B cell (primary cell): Measurements from ENCODE around the gene NDOR1. TPM values are rescaled to one million over a fixed set of nuclear protein-coding genes. Genes with fewer than 3 reads are reported as not detected.

ENCODE experiments used
- ATAC-seq: fragments of 200-7000 bp; cut with Tn5 transposase; one replicate; pipeline ENCODE4 v1.10.0; 2021; ENCODE audit warnings: low read depth, mild to moderate bottlenecking, moderate number of reproducible peaks, moderate library complexity
- CTCF ChIA-PET: fragments of 350-600 bp; sonication (Branson Sonifier 250); formaldehyde crosslinking; loops from one replicate; lab custom pipeline; 2021; ENCODE audit warnings: antibody characterized with exemption, inconsistent platforms; lab: Charles Lee
- POLR2A ChIA-PET: fragments of 350-600 bp; sonication (Branson Sonifier 250); formaldehyde crosslinking; loops from one replicate; lab custom pipeline; 2021; ENCODE audit warnings: antibody characterized with exemption; lab: Charles Lee
- DNase-seq: peaks from one replicate; pipeline ENCODE4 v3.0.0; 2013
- H2AFZ ChIP-seq: 2 replicates; pipeline ENCODE4 v1.6.1; 2012; ENCODE audit warnings: mild to moderate bottlenecking, low read depth, low read length; ENCODE audit not compliant: insufficient read depth, poor library complexity, severe bottlenecking
- H3K27ac ChIP-seq, 2 donors: 1 replicate in 1 of 2; 2 replicates in 1 of 2; pipeline ENCODE4 v1.5.1; 2012 to 2013; ENCODE audit warnings: low read length in 2 of 2, mild to moderate bottlenecking in 2 of 2, moderate library complexity in 1 of 2
- H3K27me3 ChIP-seq, 4 experiments: fragments of 200-600 bp in 1 of 4; sonication (generic) in 1 of 4; replicated peaks in 1 of 4; 1 replicate in 2 of 4; 2 replicates in 2 of 4; pipeline versions ENCODE4 v1.6.1 to v1.7.0; 2013 to 2016; ENCODE audit warnings: low read length in 3 of 4, mild to moderate bottlenecking in 2 of 4, mixed read lengths in 1 of 4, moderate library complexity in 1 of 4; ENCODE audit not compliant: insufficient read depth in 4 of 4, control insufficient read depth in 3 of 4; ENCODE audit errors: control extremely low read depth in 1 of 4
- H3K36me3 ChIP-seq, 2 experiments: replicated peaks in 1 of 2; 1 replicate in 1 of 2; 2 replicates in 1 of 2; pipeline versions ENCODE4 v1.6.1 to v1.7.1; 2013; ENCODE audit warnings: low read length in 1 of 2; ENCODE audit not compliant: insufficient read depth in 2 of 2, control insufficient read depth in 1 of 2; ENCODE audit errors: control extremely low read depth in 1 of 2, extremely low read depth in 1 of 2
- H3K4me1 ChIP-seq, 2 donors: fragments of 200-600 bp in 1 of 2; sonication (generic) in 1 of 2; 1 replicate in 1 of 2; 2 replicates in 1 of 2; pipeline versions ENCODE4 v1.5.1 to v1.6.1; 2013 to 2017; ENCODE audit warnings: low read length in 2 of 2; ENCODE audit not compliant: control insufficient read depth in 2 of 2, insufficient read depth in 2 of 2
- H3K4me2 ChIP-seq: replicated peaks from 2 replicates; pipeline ENCODE3; 2012; ENCODE audit warnings: mild to moderate bottlenecking, low read depth, low read length; ENCODE audit not compliant: poor library complexity, severe bottlenecking
- H3K4me3 ChIP-seq, 5 experiments: fragments of 200-600 bp in 1 of 5; sonication (generic) in 1 of 5; 1 replicate in 3 of 5; 2 replicates in 2 of 5; pipeline versions ENCODE4 v1.5.1 to v1.7.0; 2011 to 2016; ENCODE audit warnings: low read length in 4 of 5, mild to moderate bottlenecking in 4 of 5, low read depth in 2 of 5, control low read depth in 1 of 5, moderate library complexity in 1 of 5; ENCODE audit not compliant: insufficient read depth in 1 of 5; ENCODE audit errors: control extremely low read depth in 1 of 5, extremely low read depth in 1 of 5
- H3K79me2 ChIP-seq: fragments of 200-600 bp; sonication (generic); one replicate; pipeline ENCODE4 v1.6.0; 2016; ENCODE audit warnings: low read length; ENCODE audit not compliant: control insufficient read depth, insufficient read depth
- H3K9ac ChIP-seq: fragments of 200-600 bp; sonication (generic); 2 replicates; pipeline ENCODE4 v1.6.1; 2017; ENCODE audit warnings: mild to moderate bottlenecking, low read length, moderate library complexity
- H3K9me3 ChIP-seq, 3 donors: one replicate each; pipeline versions ENCODE4 v1.6.1 to v1.7.1; 2013; ENCODE audit warnings: low read length in 2 of 3; ENCODE audit not compliant: control insufficient read depth in 2 of 3, insufficient read depth in 1 of 3; ENCODE audit errors: control extremely low read depth in 1 of 3
- H4K20me1 ChIP-seq: 2 replicates; pipeline ENCODE4 v1.6.0; 2012; ENCODE audit warnings: mild to moderate bottlenecking, low read length; ENCODE audit not compliant: insufficient read depth, control insufficient read depth, poor library complexity, severe bottlenecking
- H3K27ac Mint-ChIP-seq: one replicate; pipeline ENCODE4 v1.8.0; 2021; ENCODE audit warnings: mixed read lengths
- H3K27me3 Mint-ChIP-seq: one replicate; pipeline ENCODE4 v1.8.0; 2021; ENCODE audit warnings: mixed read lengths
- H3K4me1 Mint-ChIP-seq: one replicate; pipeline ENCODE4 v1.8.0; 2021; ENCODE audit warnings: mixed read lengths
- H3K4me3 Mint-ChIP-seq: one replicate; pipeline ENCODE4 v1.8.0; 2021; ENCODE audit warnings: mixed read lengths
- H3K9me3 Mint-ChIP-seq: one replicate; pipeline ENCODE4 v1.8.0; 2022; ENCODE audit warnings: mixed read lengths; ENCODE audit not compliant: insufficient read depth
- EZH2 ChIP-seq: IDR thresholded peaks from 2 replicates; pipeline ENCODE4 v1.6.1; 2012; ENCODE audit warnings: borderline replicate concordance, low read depth, mild to moderate bottlenecking, moderate library complexity, low read length; ENCODE audit not compliant: insufficient read depth, poor library complexity, severe bottlenecking
- WGBS: methylation state at CpG from one replicate; pipeline ENCODE4 v1.1.5; 2013; ENCODE audit warnings: missing lambda C conversion rate; ENCODE audit not compliant: insufficient coverage; 5-methylcytosine and 5-hydroxymethylcytosine counted together
- intact Hi-C: fragments of 100-400 bp; cut with micrococcal nuclease; formaldehyde crosslinking; loops from one replicate; pipeline ENCODE4 v1.10.0; 2022
- polyA plus RNA-seq: library from polyadenylated mRNA; depleted of rRNA; stranded (reverse); fragments of >200 nt; gene quantifications from 2 replicates; pipeline ENCODE4 v1.2.3, GENCODE V29; 2012
- total RNA-seq, 2 donors: library from RNA; stranded (reverse); fragments of 120-200 nt in 1 of 2; gene quantifications; 1 replicate in 1 of 2; 2 replicates in 1 of 2; pipeline versions ENCODE4 v1.2.3 to v1.2.4, GENCODE V29; 2013 to 2022
- TF ChIP-seq, protein P1 (sequence below): fragments of 200-600 bp; IDR thresholded peaks from one replicate; pipeline ENCODE4 v1.8.0; 2022; ENCODE audit warnings: antibody characterized with exemption, mild to moderate bottlenecking

NDOR1 gene
- total and polyA plus RNA-seq, 2 donors (not counting 1 experiment from before 2014, with no cell fraction given): 36.4 to 40.9 TPM

DNA sequence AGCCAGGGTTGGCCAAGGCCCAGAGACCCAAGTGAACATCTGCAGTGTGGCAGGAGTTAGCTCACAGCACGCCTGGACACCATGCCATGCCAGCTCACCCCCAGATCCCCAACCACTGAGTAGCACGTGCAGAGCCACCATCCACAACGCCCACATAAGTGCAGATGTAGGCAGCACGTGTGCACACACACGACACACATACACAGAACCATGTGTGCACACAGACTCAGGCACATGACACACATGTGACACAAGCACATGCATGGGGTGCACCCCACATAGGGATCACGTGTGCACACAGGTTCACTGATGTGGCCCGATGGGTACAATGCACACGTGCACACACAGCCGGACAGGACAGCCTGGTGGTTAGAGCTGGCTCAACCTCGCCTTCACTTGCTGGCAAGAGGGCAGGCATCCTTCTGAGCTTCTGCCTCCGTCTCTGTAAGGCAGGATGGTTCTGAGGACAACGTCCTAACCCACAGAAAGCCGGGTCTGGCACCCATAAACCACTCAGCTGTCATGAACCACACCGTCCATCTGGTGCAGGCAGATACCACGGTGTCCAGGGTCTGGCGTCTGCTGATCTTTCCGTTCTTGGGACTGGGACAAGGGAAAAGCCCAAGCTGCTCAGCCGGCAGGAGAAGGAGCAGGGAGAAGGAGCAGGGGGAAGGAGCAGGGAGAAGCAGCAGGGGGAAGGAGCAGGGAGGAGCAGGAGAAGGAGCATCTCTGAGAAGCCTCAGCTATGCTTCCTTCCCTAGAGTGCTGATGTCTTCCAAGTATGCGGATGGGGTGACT, 47.7 kb upstream of the NDOR1 start:
- Histone ChIP-seq H4K20me1 (no peaks in the 10 kb centered on the region), H3K36me3 (no peaks in the 10 kb centered on the region), H3K9me3 (peaks cover 0 to 33% (median 0%) of the 10 kb centered on the region in 3 donors), H3K27ac (no peak overlapping the region), H3K9ac (no peak overlapping the region), H3K4me1 (peaks cover 22 to 34% of the 10 kb centered on the region in 2 donors), H3K4me3 (no peak overlapping the region), H3K4me2 (no peak overlapping the region), H3K27me3 (peaks cover 0 to 65% (median 20%) of the 10 kb centered on the region in 4 experiments), H2AFZ (no peak overlapping the region), H3K79me2 (no peaks in the 10 kb centered on the region)
- Mint-ChIP-seq H3K27me3 (peaks cover 39% of the 10 kb centered on the region), H3K4me3 (peak overlapping the region; percentile 34), H3K4me1 (peaks cover 26% of the 10 kb centered on the region), H3K27ac (no peak overlapping the region), H3K9me3 (no peaks in the 10 kb centered on the region)
- ATAC-seq: no peak
- intact Hi-C loops: loop anchor here (5.0 kb wide), 1 partner anchor 36 kb away; no protein-coding TSS in a partner anchor
- CTCF ChIA-PET: interaction anchor here (1.0 kb wide), 1 partner anchor 43 kb away, joined by 3 read pairs; the partner anchor contains the start of gene TPRN
- POLR2A ChIA-PET: interaction anchor here (0.6 kb wide), 1 partner anchor 27 kb away, joined by 5 read pairs; no protein-coding TSS in a partner anchor
- TF ChIP-seq EZH2: no peak
- TF ChIP-seq, protein P1, sequence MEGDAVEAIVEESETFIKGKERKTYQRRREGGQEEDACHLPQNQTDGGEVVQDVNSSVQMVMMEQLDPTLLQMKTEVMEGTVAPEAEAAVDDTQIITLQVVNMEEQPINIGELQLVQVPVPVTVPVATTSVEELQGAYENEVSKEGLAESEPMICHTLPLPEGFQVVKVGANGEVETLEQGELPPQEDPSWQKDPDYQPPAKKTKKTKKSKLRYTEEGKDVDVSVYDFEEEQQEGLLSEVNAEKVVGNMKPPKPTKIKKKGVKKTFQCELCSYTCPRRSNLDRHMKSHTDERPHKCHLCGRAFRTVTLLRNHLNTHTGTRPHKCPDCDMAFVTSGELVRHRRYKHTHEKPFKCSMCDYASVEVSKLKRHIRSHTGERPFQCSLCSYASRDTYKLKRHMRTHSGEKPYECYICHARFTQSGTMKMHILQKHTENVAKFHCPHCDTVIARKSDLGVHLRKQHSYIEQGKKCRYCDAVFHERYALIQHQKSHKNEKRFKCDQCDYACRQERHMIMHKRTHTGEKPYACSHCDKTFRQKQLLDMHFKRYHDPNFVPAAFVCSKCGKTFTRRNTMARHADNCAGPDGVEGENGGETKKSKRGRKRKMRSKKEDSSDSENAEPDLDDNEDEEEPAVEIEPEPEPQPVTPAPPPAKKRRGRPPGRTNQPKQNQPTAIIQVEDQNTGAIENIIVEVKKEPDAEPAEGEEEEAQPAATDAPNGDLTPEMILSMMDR: no peak
- 77% methylated on average over 19 of the region's 19 CpGs for WGBS
- no peak for DNase-seq

DNA sequence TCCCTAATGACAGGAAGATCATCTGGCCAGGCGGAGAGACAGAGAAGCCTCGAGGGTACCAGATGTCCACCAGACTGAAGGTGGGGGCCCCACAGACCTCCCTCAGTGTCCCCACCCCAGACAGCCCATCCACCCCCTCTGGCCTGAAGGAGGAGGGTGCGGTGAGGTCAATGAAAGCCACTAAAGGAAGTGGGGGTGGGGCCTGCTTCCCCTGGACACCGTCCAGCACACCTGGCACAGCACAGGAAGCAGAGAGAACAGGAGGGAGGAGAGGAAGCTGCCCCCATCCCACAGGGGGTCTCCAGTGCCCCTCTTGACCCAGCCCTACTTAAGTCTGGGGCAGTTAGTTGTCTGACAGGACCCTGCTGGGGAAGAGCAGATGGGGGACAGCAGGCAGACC, 46.9 kb upstream of the NDOR1 start:
- Histone ChIP-seq H3K79me2 (no peaks in the 10 kb centered on the region), H3K9me3 (peaks cover 0 to 33% (median 0%) of the 10 kb centered on the region in 3 donors), H4K20me1 (no peaks in the 10 kb centered on the region), H2AFZ (no peak overlapping the region), H3K4me3 (no peak overlapping the region), H3K4me1 (peaks cover 22 to 34% of the 10 kb centered on the region in 2 donors), H3K4me2 (peak overlapping the region; percentile 8), H3K27me3 (peaks cover 0 to 73% (median 21%) of the 10 kb centered on the region in 4 experiments), H3K27ac (no peak overlapping the region), H3K36me3 (no peaks in the 10 kb centered on the region), H3K9ac (no peak overlapping the region)
- Mint-ChIP-seq H3K4me1 (peaks cover 29% of the 10 kb centered on the region), H3K27me3 (peaks cover 43% of the 10 kb centered on the region), H3K9me3 (no peaks in the 10 kb centered on the region), H3K4me3 (no peak overlapping the region), H3K27ac (no peak overlapping the region)
- no peak for ATAC-seq
- no peak for TF ChIP-seq EZH2
- TF ChIP-seq, protein P1: no peak
- ChIA-PET CTCF (interaction anchor here (1.0 kb wide), 1 partner anchor 42 kb away, joined by 3 read pairs; the partner anchor contains the start of gene TPRN), POLR2A (interaction anchor here (0.5 kb wide), 1 partner anchor 43 kb away, joined by 6 read pairs; no protein-coding TSS in a partner anchor)
- intact Hi-C loops: loop anchor here (5.0 kb wide), 1 partner anchor 36 kb away; no protein-coding TSS in a partner anchor
- no peak for DNase-seq
- 40% methylated on average over 2 of the region's 4 CpGs for WGBS
